Endothelial cell (in vitro differentiated cells): ENCODE data around the gene ACAP3. TPM values are rescaled to one million over a fixed set of nuclear protein-coding genes. Genes with fewer than 3 reads are reported as not detected.

Source experiments
- DNase-seq: peaks from one replicate; pipeline ENCODE4 v3.0.0; 2021; ENCODE audit warnings: low spot score
- H3K27ac Mint-ChIP-seq: one replicate; pipeline ENCODE4 v1.8.0; 2021; ENCODE audit warnings: mixed read lengths, inconsistent platforms; ENCODE audit not compliant: unreplicated experiment
- H3K27me3 Mint-ChIP-seq: one replicate; pipeline ENCODE4 v1.8.0; 2021; ENCODE audit warnings: mild to moderate bottlenecking, moderate library complexity, mixed read lengths, inconsistent platforms; ENCODE audit not compliant: unreplicated experiment
- H3K36me3 Mint-ChIP-seq: one replicate; pipeline ENCODE4 v1.8.0; 2021; ENCODE audit warnings: mild to moderate bottlenecking, low read depth, mixed read lengths, inconsistent platforms; ENCODE audit not compliant: unreplicated experiment
- H3K4me1 Mint-ChIP-seq: one replicate; pipeline ENCODE4 v1.8.0; 2021; ENCODE audit warnings: mild to moderate bottlenecking, mixed read lengths, inconsistent platforms; ENCODE audit not compliant: unreplicated experiment
- H3K4me3 Mint-ChIP-seq: one replicate; pipeline ENCODE4 v1.8.0; 2021; ENCODE audit warnings: mild to moderate bottlenecking, mixed read lengths, inconsistent platforms; ENCODE audit not compliant: unreplicated experiment
- H3K9me3 Mint-ChIP-seq: one replicate; pipeline ENCODE4 v1.8.0; 2021; ENCODE audit warnings: mixed read lengths, inconsistent platforms; ENCODE audit not compliant: unreplicated experiment
- total RNA-seq: library from RNA; stranded (reverse); fragmentation: NEBNext Ultra II Directional; extraction: Animal tissue kit (Norgen Biotek cat#: 25700); gene quantifications from one replicate; pipeline ENCODE4 v1.2.1, GENCODE V29; 2021; ENCODE audit not compliant: unreplicated experiment
- TF ChIP-seq, protein P1 (sequence below): fragments of 200-600 bp; sonication (generic); IDR thresholded peaks from one replicate; pipeline ENCODE4 v1.5.0; 2021; ENCODE audit warnings: antibody characterized with exemption; ENCODE audit not compliant: unreplicated experiment

ACAP3 gene
- total RNA-seq, 1 donor from 2014 or later: 54.0 TPM

DNA sequence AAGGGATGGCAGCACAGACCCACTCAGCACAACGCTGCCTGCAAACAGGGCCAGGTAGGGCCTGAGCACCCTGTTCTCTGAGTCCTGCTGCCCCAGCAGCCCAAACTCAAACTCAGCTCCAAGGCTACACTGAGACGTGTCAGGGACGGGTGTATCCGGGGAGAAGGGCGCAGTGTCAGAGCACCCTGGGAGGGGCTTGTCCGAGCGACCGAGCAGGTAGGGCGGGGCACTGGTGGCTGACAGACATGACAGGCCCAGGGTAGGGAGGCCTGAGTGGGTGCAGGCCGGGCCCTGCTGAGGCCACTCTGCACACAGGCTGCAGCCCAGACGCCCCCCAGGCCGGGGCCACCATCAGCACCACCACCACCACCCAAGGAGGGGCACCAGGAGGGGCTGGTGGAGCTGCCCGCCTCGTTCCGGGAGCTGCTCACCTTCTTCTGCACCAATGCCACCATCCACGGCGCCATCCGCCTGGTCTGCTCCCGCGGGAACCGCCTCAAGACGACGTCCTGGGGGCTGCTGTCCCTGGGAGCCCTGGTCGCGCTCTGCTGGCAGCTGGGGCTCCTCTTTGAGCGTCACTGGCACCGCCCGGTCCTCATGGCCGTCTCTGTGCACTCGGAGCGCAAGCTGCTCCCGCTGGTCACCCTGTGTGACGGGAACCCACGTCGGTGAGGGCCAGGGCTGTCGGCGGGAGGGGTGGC is 22.0 kb downstream of the ACAP3 start:
- no peaks in the 10 kb centered on the region for H3K4me1 Mint-ChIP-seq

DNA sequence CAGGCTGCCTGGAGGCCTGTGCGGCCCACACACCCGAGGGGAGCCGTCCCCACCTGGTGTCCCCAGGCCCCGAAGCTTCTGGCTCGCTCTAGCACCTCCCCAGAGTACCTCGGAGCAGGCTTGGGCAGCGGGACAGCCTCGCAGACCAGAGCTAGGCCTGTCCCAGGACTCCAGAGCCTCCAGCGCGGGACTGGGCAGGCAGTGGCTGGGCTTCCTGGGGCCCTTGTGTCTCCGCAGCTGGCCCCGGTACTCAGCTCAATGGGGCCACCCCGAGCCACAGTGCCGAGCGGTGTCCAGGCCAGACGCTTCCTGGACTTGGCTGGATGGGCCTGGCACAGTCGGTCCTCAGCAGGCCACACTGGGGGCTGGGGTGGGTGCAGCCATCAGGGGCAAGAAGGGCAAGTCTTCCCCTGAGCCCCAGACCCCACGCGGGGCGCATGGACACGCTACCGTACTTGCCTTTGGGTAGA is 22.6 kb downstream of the ACAP3 start:
- Mint-ChIP-seq H3K36me3 (no peaks in the 10 kb centered on the region), H3K4me3 (no peak overlapping the region), H3K4me1 (no peaks in the 10 kb centered on the region), H3K27me3 (peaks cover 9% of the 10 kb centered on the region), H3K9me3 (no peaks in the 10 kb centered on the region), H3K27ac (no peak overlapping the region)
- TF ChIP-seq, protein P1, sequence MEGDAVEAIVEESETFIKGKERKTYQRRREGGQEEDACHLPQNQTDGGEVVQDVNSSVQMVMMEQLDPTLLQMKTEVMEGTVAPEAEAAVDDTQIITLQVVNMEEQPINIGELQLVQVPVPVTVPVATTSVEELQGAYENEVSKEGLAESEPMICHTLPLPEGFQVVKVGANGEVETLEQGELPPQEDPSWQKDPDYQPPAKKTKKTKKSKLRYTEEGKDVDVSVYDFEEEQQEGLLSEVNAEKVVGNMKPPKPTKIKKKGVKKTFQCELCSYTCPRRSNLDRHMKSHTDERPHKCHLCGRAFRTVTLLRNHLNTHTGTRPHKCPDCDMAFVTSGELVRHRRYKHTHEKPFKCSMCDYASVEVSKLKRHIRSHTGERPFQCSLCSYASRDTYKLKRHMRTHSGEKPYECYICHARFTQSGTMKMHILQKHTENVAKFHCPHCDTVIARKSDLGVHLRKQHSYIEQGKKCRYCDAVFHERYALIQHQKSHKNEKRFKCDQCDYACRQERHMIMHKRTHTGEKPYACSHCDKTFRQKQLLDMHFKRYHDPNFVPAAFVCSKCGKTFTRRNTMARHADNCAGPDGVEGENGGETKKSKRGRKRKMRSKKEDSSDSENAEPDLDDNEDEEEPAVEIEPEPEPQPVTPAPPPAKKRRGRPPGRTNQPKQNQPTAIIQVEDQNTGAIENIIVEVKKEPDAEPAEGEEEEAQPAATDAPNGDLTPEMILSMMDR: no peak
- no peak for DNase-seq

More for the DNA sequence above, 22.0 kb downstream of the ACAP3 start:
- Mint-ChIP-seq H3K4me3 (no peak overlapping the region), H3K36me3 (no peaks in the 10 kb centered on the region), H3K9me3 (no peaks in the 10 kb centered on the region), H3K27me3 (peaks cover 10% of the 10 kb centered on the region), H3K27ac (no peak overlapping the region)
- DNase-seq: no peak
- TF ChIP-seq, protein P1: no peak

DNA sequence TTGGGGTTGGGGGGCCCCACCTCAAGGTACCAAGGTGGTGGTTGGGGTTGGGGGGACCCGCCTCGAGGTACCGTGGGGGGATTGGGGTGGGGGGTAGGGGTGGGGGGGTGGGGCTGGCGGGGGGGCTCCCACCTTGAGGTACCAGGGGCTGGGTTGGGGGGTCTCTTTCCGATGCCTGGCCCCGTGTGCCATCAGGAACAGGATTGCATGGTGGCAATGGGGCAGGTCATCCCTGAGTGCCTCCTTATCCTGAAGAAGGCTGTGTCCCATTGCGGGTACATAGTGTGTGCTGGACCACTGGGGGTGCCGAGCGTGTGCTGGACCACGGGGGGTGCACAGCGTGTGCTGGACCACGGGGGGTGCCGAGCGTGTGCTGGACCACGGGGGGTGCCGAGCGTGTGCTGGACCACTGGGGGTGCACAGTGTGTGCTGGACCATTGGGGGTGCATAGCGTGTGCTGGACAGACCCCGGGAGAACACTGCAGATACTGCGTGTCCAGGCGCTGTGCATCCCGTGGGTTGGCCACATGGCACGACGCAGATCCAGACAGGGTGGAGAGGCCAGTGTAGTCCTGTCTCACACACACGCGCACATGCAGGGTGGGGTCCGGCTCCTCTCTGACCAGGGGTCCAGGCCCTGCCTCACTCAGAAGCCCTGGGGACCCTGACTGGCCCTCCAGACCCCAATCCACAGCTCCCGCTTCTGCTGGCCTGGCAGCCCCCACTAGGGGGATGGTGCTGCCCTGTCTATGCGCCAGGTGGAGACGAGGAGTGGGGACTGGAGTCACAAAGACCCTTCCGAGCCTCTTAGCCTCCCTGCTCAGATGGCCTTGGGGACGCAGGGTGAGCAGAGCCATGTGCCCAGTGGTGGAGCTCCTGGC is 23.3 kb downstream of the ACAP3 start:
- Mint-ChIP-seq H3K36me3 (no peaks in the 10 kb centered on the region), H3K27ac (no peak overlapping the region), H3K27me3 (peaks cover 7% of the 10 kb centered on the region), H3K4me1 (no peaks in the 10 kb centered on the region), H3K9me3 (no peaks in the 10 kb centered on the region), H3K4me3 (no peak overlapping the region)
- DNase-seq: no peak
- TF ChIP-seq, protein P1: no peak

GRCh38 chr1:1283821-1284220 is 23.9 kb downstream of the ACAP3 start:
- DNase-seq: no peak
- H3K36me3 Mint-ChIP-seq: no peaks in the 10 kb centered on the region

More at GRCh38 chr1:1283821-1284220, 23.9 kb downstream of the ACAP3 start:
- H3K9me3 Mint-ChIP-seq: no peaks in the 10 kb centered on the region
- no peak overlapping the region for H3K27ac Mint-ChIP-seq
- peaks cover 7% of the 10 kb centered on the region for H3K27me3 Mint-ChIP-seq
- TF ChIP-seq, protein P1: no peak
- no peak overlapping the region for H3K4me3 Mint-ChIP-seq
- H3K4me1 Mint-ChIP-seq: no peaks in the 10 kb centered on the region
